LNCAP (cell line): Measurements from ENCODE around the gene TMEM50B.

Source experiments
- TF ChIP-seq, protein P1 (sequence below): fragments of 450-650 bp; IDR thresholded peaks from 2 replicates; pipeline ENCODE4 v1.5.1; 2017; ENCODE audit warnings: mild to moderate bottlenecking

Gene TMEM50B

DNA sequence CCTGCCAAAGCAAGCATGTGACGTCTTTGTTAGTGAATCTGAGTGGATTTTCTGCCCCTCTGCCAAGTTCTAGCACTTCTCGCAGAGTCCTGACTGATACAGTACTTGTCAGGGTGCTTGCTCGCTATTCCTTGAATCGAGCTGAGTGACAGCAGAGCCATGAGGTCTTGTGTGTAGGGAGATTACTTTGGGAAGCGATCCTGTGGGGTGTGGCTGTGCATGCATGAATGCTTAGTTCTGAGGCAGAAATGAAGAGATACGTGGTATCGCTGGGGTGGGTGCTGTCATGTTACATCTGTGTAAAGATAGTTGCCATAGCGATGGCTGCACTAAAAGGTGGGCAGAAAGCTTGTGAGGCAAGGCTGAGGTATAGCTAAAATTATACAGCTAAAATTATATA is 31.1 kb upstream of the TMEM50B start:
- TF ChIP-seq, protein P1, sequence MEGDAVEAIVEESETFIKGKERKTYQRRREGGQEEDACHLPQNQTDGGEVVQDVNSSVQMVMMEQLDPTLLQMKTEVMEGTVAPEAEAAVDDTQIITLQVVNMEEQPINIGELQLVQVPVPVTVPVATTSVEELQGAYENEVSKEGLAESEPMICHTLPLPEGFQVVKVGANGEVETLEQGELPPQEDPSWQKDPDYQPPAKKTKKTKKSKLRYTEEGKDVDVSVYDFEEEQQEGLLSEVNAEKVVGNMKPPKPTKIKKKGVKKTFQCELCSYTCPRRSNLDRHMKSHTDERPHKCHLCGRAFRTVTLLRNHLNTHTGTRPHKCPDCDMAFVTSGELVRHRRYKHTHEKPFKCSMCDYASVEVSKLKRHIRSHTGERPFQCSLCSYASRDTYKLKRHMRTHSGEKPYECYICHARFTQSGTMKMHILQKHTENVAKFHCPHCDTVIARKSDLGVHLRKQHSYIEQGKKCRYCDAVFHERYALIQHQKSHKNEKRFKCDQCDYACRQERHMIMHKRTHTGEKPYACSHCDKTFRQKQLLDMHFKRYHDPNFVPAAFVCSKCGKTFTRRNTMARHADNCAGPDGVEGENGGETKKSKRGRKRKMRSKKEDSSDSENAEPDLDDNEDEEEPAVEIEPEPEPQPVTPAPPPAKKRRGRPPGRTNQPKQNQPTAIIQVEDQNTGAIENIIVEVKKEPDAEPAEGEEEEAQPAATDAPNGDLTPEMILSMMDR = no peak

- TF ChIP-seq, protein P1 = no peak
Observed at GRCh38 chr21:33505833-33506232, 26.1 kb upstream of the TMEM50B start.

- TF ChIP-seq, protein P1 = no peak
Observed at GRCh38 chr21:33496345-33496744, 16.6 kb upstream of the TMEM50B start.

- TF ChIP-seq, protein P1 = no peak
Observed at GRCh38 chr21:33495743-33496142, 16.0 kb upstream of the TMEM50B start.

- TF ChIP-seq, protein P1 = no peak
Observed at GRCh38 chr21:33493756-33494155, 14.0 kb upstream of the TMEM50B start.

- TF ChIP-seq, protein P1 = no peak
Observed at GRCh38 chr21:33492571-33492970, 12.8 kb upstream of the TMEM50B start.

- TF ChIP-seq, protein P1 = no peak
Observed at GRCh38 chr21:33491373-33492102, 11.8 kb upstream of the TMEM50B start, which contains the start of gene DNAJC28. Gene DNAJC28, minus strand, starts transcription at chr21:33491716. Its CDS starts 2,323 bp downstream, at chr21:33489393.
